Dermis microvascular lymphatic vessel endothelial cell (primary cell): ENCODE measurements around the gene SLC35F3. TPM values are rescaled to one million over a fixed set of nuclear protein-coding genes. Genes with fewer than 3 reads are reported as not detected.
A peak's percentile ranks its signal among the peaks of the same experiment; 100 is the strongest.
"Not testable (repeated sequence)": the region's sequence is repeated elsewhere in the genome, so short reads cannot be mapped to it uniquely, and the experiment has no call there.

Experiments used
- DNase-seq, 2 donors: peaks; one replicate each; pipeline versions ENCODE4 v3.0.0 to v3.0.0-alpha.2; 2010; ENCODE audit warnings: low read depth in 2 of 2
- total RNA-seq: library from RNA; depleted of rRNA; stranded (reverse); fragments of >200 nt; gene quantifications from 2 replicates; pipeline ENCODE4 v1.2.1, GENCODE V29; 2014

SLC35F3 gene
- total RNA-seq, 1 donor from 2014 or later: not detected

- DNase-seq: no peak
Observed at GRCh38 chr1:234280500-234280899, 376.0 kb downstream of the SLC35F3 start.

- DNase-seq: no peak
Observed at GRCh38 chr1:234281826-234282489, 377.5 kb downstream of the SLC35F3 start.

GRCh38 chr1:234286206-234286605 is 381.7 kb downstream of the SLC35F3 start:
- no peak for DNase-seq

GRCh38 chr1:234288946-234289345 is 384.5 kb downstream of the SLC35F3 start:
- DNase-seq: no peak

DNA sequence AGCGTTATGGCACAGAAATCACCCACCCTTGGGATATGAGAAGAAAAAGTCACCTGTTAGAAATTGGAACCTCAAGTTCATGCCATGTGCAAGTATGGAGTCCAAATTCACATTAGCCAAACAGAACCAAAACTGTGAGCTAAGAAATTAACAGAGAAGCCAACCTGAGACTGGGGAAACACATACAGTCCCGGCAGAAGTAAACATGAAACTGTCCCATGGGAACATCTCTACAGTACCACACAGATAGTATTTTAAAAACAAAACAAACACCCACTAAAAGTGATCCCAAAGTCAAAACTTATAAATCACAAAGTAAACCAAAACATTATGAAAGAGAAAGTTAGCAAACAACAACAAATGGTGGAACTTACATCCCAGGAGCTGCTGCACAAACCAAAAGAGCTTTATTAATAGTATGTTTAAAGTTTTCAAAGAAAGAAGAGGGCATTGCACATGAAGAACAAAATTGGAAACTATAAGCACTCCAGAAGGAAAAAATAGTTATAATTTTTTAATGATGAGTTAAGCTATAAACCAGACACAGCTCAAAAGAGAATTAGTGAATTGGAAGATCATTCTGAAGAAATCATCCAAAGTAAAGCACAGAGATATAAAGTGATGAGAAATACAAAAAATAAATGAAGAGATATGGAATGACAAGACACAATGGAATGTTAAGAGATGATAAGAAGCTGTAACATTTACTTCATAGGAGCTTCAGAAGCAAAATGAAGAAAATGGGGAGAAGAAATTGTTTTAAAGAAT is 385.2 kb downstream of the SLC35F3 start:
- no peak for DNase-seq

GRCh38 chr1:234292011-234292410 is 387.5 kb downstream of the SLC35F3 start:
- DNase-seq: no peak

DNA sequence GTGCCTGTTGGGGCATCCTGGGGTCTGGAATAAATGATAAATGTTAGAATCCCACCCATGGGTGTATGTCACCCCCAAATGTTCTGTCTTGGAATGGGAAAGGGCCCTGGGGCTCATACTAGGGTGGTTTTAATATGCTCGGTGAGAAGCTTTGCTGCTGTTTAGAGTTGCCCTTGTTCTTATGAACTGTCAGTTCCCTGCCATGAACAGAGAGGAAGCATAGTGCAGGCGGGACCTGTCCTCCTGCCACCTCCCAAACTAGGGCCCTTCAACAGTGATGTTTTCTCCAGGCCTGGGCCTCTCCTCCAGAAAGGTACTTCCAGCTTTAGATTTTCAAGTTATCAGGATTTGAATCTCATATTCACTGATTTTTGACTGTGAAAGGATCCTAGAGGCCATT is 388.1 kb downstream of the SLC35F3 start:
- no peak for DNase-seq

GRCh38 chr1:234294109-234294817 is 389.8 kb downstream of the SLC35F3 start:
- no peak for DNase-seq

DNA sequence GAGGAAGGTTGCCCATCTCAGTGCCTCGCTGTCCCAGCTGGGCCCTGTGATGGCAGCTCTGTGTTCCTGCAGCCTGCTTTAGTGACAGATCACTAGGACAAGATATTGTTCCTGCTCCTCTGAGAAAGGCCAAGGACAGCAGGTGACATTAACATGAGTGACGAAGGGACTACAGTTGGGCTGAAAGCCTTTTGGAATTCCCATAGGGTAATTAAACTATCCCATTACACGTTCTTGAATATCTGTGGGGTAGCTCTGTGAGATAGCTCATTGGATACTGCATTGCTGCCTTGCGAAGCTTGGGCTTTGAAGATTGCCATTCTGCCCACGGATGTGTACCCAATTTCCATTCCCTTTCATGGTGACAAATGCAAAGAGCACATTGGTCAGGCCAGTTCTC is 390.6 kb downstream of the SLC35F3 start:
- no peak for DNase-seq

- DNase-seq: no peak
Observed at GRCh38 chr1:234295626-234296025, 391.1 kb downstream of the SLC35F3 start.

- DNase-seq: no peak
Observed at GRCh38 chr1:234296496-234296895, 392.0 kb downstream of the SLC35F3 start.

- no peak for DNase-seq
Observed at GRCh38 chr1:234297668-234298067, 393.2 kb downstream of the SLC35F3 start.

DNA sequence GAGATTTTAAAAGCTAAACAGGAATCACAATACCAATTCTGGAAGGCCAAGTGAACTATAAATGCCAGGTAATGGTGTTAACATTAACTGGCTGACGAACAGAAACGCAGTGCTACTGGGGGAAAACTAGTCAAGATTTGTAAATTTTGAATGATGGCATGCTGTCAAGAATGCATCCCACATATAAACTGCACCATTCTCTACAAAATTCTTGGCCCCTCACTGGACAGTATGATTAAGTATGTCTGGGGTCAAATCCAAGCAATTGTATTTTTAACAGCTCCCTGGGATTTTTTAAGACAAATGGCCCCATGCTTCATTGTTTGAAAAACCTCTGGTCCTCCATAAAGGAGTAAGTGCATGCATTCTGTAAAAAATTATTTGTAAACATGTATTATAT is 395.6 kb downstream of the SLC35F3 start:
- no peak for DNase-seq

DNA sequence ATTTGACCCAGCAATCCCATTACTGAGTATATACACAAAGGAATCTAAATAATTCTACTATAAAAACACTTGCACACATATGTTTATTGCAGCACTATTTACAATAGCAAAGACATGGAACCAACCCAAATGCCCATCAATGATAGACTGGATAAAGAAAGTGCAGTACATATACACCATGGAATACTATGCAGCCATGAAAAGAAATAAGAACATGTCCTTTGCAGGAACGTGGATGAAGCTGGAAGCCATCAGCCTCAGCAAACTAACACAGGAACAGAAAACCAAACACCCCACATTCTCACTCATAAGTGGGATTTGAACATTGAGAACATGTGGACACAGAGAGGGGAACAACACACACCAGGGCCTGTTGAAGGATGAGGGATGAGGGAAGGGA is 397.2 kb downstream of the SLC35F3 start:
- not testable (repeated sequence) for DNase-seq

DNA sequence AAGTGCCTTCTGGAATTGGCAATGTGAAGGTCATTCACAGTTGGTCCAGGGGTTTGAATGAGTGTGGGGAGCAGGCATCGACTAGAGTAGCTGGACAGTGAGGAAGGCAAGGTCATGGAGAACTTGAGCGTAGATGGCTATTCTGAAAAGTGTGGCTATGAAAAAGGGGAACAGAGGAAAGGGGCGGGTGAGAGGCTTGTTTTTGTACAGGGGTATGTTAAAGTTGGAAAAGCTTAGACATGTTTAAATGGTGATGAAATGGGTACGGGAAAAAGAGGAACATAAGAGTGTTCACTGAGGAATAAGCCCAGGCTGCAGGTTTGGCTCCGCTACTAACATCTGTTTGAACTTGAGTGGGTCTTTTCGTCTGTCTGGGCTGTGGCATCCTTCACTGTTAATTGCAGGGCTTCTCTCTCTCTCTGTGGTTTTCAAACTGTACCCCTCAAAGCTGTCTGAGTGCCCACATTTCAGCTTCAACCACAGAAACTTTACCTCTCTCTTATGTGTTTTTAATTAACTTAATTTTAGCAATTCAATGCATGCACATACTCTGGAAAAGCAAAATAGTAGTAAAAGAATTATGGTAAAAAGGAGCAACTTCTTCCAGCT is 398.0 kb downstream of the SLC35F3 start:
- no peak for DNase-seq

GRCh38 chr1:234303231-234303630 is 398.8 kb downstream of the SLC35F3 start:
- DNase-seq: no peak

DNA sequence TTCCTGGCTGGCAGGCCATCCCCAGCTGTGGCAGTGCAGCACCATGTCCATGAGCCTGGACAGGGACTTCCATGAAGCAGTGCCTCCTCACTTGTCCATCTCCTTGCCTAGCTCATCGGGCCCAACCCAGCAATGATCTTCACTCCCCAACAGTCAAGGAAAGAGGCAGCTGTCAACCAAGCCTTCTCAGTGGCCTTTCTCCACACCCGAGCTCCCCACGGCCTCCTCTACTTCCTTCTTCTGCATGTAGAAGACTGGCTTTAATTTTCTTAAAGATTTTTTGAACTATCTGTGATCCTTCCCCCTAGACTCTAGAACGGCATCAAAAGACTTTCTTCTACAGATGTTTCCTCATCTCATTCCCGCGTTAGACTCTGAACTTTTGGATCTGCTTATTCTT is 403.2 kb downstream of the SLC35F3 start:
- no peak for DNase-seq

DNA sequence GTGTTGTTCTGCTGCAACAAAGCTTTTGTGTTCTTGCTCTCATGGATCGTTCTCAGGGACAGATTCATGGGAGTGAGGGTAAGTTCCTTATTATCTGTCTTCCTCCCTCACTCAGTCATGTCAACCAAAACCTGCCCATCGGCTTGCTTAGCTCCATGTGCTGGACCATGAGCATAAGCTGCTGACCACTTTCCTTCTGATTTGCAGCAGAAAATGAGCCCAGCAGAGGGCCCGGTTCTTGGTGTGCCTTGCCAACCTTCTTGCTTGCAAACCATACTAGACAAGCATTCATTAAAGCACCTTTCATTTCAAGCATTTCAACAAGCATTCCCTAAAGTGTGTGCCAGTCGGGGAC is 404.7 kb downstream of the SLC35F3 start:
- no peak for DNase-seq

- peak; percentile 28 to 62 for DNase-seq
Observed at GRCh38 chr1:234309598-234310459, 405.4 kb downstream of the SLC35F3 start.

- DNase-seq: no peak
Observed at GRCh38 chr1:234310460-234310817, 406.0 kb downstream of the SLC35F3 start.

DNA sequence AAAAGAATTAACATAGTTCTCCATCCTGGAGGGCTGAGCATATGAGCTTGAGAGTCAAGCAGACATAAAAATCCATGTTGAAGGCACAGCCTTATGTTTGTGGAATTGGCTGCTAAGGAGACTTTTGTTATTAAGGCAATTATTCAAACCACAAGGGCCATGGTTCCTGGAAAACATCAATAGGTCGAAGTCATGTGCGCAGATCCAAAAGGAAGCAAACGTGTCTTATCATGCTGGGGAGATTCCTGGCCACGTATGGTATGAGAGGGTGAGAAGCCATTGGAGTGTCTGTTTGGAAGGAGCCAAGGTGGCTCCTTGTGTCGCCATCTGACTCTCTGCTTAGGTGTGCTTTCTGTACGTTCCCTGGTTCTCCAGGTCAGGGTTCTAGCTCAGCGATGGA is 406.9 kb downstream of the SLC35F3 start:
- no peak for DNase-seq
